Activated CD4-positive, alpha-beta memory T cell treated with anti-CD3 and anti-CD28 coated beads for 36 hours (primary cell): ENCODE measurements around the gene LAMB3. TPM values are rescaled to one million over a fixed set of nuclear protein-coding genes. Genes with fewer than 3 reads are reported as not detected.

ENCODE experiments used
- CTCF ChIA-PET: fragments of 350-600 bp; sonication (Branson Sonifier 250); formaldehyde crosslinking; loops from one replicate; lab custom pipeline; 2021; ENCODE audit warnings: antibody characterized with exemption, inconsistent platforms; lab: Charles Lee
- POLR2A ChIA-PET: fragments of 350-600 bp; sonication (Branson Sonifier 250); formaldehyde crosslinking; loops from one replicate; lab custom pipeline; 2021; ENCODE audit warnings: antibody characterized with exemption; lab: Charles Lee
- DNase-seq: peaks from one replicate; pipeline ENCODE4 v3.0.0-alpha.2; 2020
- H3K27ac Mint-ChIP-seq: one replicate; pipeline ENCODE4 v1.8.0; 2021; ENCODE audit warnings: mixed read lengths
- H3K27me3 Mint-ChIP-seq: one replicate; pipeline ENCODE4 v1.8.0; 2021; ENCODE audit warnings: mixed read lengths
- H3K36me3 Mint-ChIP-seq: one replicate; pipeline ENCODE4 v1.8.0; 2021; ENCODE audit warnings: mixed read lengths
- H3K4me1 Mint-ChIP-seq: one replicate; pipeline ENCODE4 v1.8.0; 2021; ENCODE audit warnings: low read depth, mixed read lengths
- H3K4me3 Mint-ChIP-seq: one replicate; pipeline ENCODE4 v1.8.0; 2021; ENCODE audit warnings: mild to moderate bottlenecking, mixed read lengths
- H3K9me3 Mint-ChIP-seq: one replicate; pipeline ENCODE4 v1.8.0; 2021; ENCODE audit warnings: mixed read lengths
- intact Hi-C: fragments of 100-400 bp; cut with micrococcal nuclease; formaldehyde crosslinking; loops from one replicate; pipeline ENCODE4 v1.15.1; 2023
- total RNA-seq, 2 experiments: library from RNA; stranded (reverse); gene quantifications; one replicate each; pipeline ENCODE4 v1.2.3, GENCODE V29; 2021

The LAMB3 gene
- total RNA-seq, 2 experiments from 2014 or later, result 14.6 to 14.7 TPM

GRCh38 chr1:209621741-209622655 is 30.2 kb downstream of the LAMB3 start:
- Mint-ChIP-seq H3K27me3 (no peaks in the 10 kb centered on the region), H3K36me3 (peaks cover 4% of the 10 kb centered on the region), H3K4me1 (no peaks in the 10 kb centered on the region), H3K9me3 (no peaks in the 10 kb centered on the region), H3K4me3 (no peak overlapping the region), H3K27ac (no peak overlapping the region)
- intact Hi-C loops, result no loop called here
- ChIA-PET CTCF (interaction anchor here (0.6 to 1.7 kb wide), 2 partner anchors 49 to 53 kb away, joined by 3 to 4 read pairs; no protein-coding TSS in a partner anchor), POLR2A (no interaction called here)
- DNase-seq, result no peak

- H3K4me1 Mint-ChIP-seq, result no peaks in the 10 kb centered on the region
- ChIA-PET CTCF (no interaction called here), POLR2A (no interaction called here)
- H3K9me3 Mint-ChIP-seq, result no peaks in the 10 kb centered on the region
- no peak for DNase-seq
- peaks cover 4% of the 10 kb centered on the region for H3K36me3 Mint-ChIP-seq
- intact Hi-C loops, result no loop called here
- no peaks in the 10 kb centered on the region for H3K27me3 Mint-ChIP-seq
- H3K4me3 Mint-ChIP-seq, result no peak overlapping the region
- H3K27ac Mint-ChIP-seq, result no peak overlapping the region
These were observed 30.9 kb downstream of the LAMB3 start for GRCh38 chr1:209621286-209621685.

GRCh38 chr1:209620487-209620884 is 31.7 kb downstream of the LAMB3 start:
- Mint-ChIP-seq H3K4me3 (no peak overlapping the region), H3K27ac (no peak overlapping the region), H3K36me3 (peaks cover 4% of the 10 kb centered on the region), H3K27me3 (no peaks in the 10 kb centered on the region), H3K9me3 (no peaks in the 10 kb centered on the region), H3K4me1 (no peaks in the 10 kb centered on the region)
- intact Hi-C loops, result no loop called here
- POLR2A ChIA-PET, result no interaction called here
- CTCF ChIA-PET, result no interaction called here
- DNase-seq, result no peak

- intact Hi-C loops, result no loop called here
- Mint-ChIP-seq H3K27ac (no peak overlapping the region), H3K4me1 (no peaks in the 10 kb centered on the region), H3K27me3 (no peaks in the 10 kb centered on the region), H3K36me3 (peaks cover 4% of the 10 kb centered on the region), H3K9me3 (no peaks in the 10 kb centered on the region), H3K4me3 (no peak overlapping the region)
- CTCF ChIA-PET, result interaction anchor here (1.0 to 2.4 kb wide), 3 partner anchors 8 to 128 kb away, joined by 3 to 10 read pairs (median 5); no protein-coding TSS in a partner anchor
- POLR2A ChIA-PET, result no interaction called here
- DNase-seq, result no peak
These were observed 32.3 kb downstream of the LAMB3 start for GRCh38 chr1:209619696-209620486.

- ChIA-PET CTCF (interaction anchor here (0.7 to 2.4 kb wide), 3 partner anchors 9 to 129 kb away, joined by 3 to 10 read pairs (median 5); no protein-coding TSS in a partner anchor), POLR2A (no interaction called here)
- H3K9me3 Mint-ChIP-seq, result no peaks in the 10 kb centered on the region
- intact Hi-C loops, result no loop called here
- H3K27ac Mint-ChIP-seq, result no peak overlapping the region
- H3K27me3 Mint-ChIP-seq, result no peaks in the 10 kb centered on the region
- H3K4me1 Mint-ChIP-seq, result no peaks in the 10 kb centered on the region
- no peak for DNase-seq
- H3K4me3 Mint-ChIP-seq, result no peak overlapping the region
- peaks cover 4% of the 10 kb centered on the region for H3K36me3 Mint-ChIP-seq
These were observed 33.3 kb downstream of the LAMB3 start for GRCh38 chr1:209618756-209619420.

- Mint-ChIP-seq H3K27ac (no peak overlapping the region), H3K9me3 (no peaks in the 10 kb centered on the region), H3K36me3 (peaks cover 4% of the 10 kb centered on the region), H3K4me3 (no peak overlapping the region), H3K27me3 (no peaks in the 10 kb centered on the region), H3K4me1 (no peaks in the 10 kb centered on the region)
- ChIA-PET CTCF (interaction anchor here (2.4 kb wide), 1 partner anchor 9 kb away, joined by 10 read pairs; no protein-coding TSS in a partner anchor), POLR2A (no interaction called here)
- intact Hi-C loops, result no loop called here
- DNase-seq, result no peak
These were observed 33.9 kb downstream of the LAMB3 start for GRCh38 chr1:209618291-209618690.

GRCh38 chr1:209617755-209618154 is 34.5 kb downstream of the LAMB3 start:
- no peak for DNase-seq
- H3K4me1 Mint-ChIP-seq, result peaks cover under 1% of the 10 kb centered on the region
- H3K27ac Mint-ChIP-seq, result no peak overlapping the region
- CTCF ChIA-PET, result interaction anchor here (2.4 kb wide), 1 partner anchor 10 kb away, joined by 10 read pairs; no protein-coding TSS in a partner anchor
- H3K36me3 Mint-ChIP-seq, result peaks cover 4% of the 10 kb centered on the region
- no peaks in the 10 kb centered on the region for H3K9me3 Mint-ChIP-seq
- intact Hi-C loops, result no loop called here
- POLR2A ChIA-PET, result no interaction called here
- H3K27me3 Mint-ChIP-seq, result no peaks in the 10 kb centered on the region
- no peak overlapping the region for H3K4me3 Mint-ChIP-seq

- no peak for DNase-seq
- intact Hi-C loops, result no loop called here
- Mint-ChIP-seq H3K27ac (no peak overlapping the region), H3K9me3 (no peaks in the 10 kb centered on the region), H3K27me3 (no peaks in the 10 kb centered on the region), H3K4me1 (peaks cover 4% of the 10 kb centered on the region), H3K36me3 (peaks cover 4% of the 10 kb centered on the region), H3K4me3 (no peak overlapping the region)
- POLR2A ChIA-PET, result no interaction called here
- CTCF ChIA-PET, result no interaction called here
These were observed 35.1 kb downstream of the LAMB3 start for GRCh38 chr1:209617047-209617673.

- no peak overlapping the region for H3K27ac Mint-ChIP-seq
- H3K36me3 Mint-ChIP-seq, result peaks cover 4% of the 10 kb centered on the region
- no peaks in the 10 kb centered on the region for H3K9me3 Mint-ChIP-seq
- ChIA-PET CTCF (no interaction called here), POLR2A (interaction anchor here (0.9 kb wide), 1 partner anchor 9 kb away, joined by 3 read pairs; no protein-coding TSS in a partner anchor)
- intact Hi-C loops, result no loop called here
- peaks cover 4% of the 10 kb centered on the region for H3K4me1 Mint-ChIP-seq
- DNase-seq, result no peak
- H3K4me3 Mint-ChIP-seq, result no peak overlapping the region
- no peaks in the 10 kb centered on the region for H3K27me3 Mint-ChIP-seq
These were observed 35.7 kb downstream of the LAMB3 start for GRCh38 chr1:209616366-209617046.

- Mint-ChIP-seq H3K27ac (no peak overlapping the region), H3K4me3 (no peak overlapping the region), H3K9me3 (no peaks in the 10 kb centered on the region), H3K36me3 (peaks cover 4% of the 10 kb centered on the region), H3K27me3 (no peaks in the 10 kb centered on the region), H3K4me1 (peaks cover 4% of the 10 kb centered on the region)
- POLR2A ChIA-PET, result no interaction called here
- CTCF ChIA-PET, result interaction anchor here (1.2 kb wide), 1 partner anchor 12 kb away, joined by 3 read pairs; no protein-coding TSS in a partner anchor
- DNase-seq, result no peak
- intact Hi-C loops, result no loop called here
These were observed 37.3 kb downstream of the LAMB3 start for GRCh38 chr1:209614906-209615305.

GRCh38 chr1:209614151-209614420 is 38.1 kb downstream of the LAMB3 start:
- no peak for DNase-seq
- ChIA-PET POLR2A (no interaction called here), CTCF (interaction anchor here (1.2 kb wide), 1 partner anchor 11 kb away, joined by 3 read pairs; no protein-coding TSS in a partner anchor)
- Mint-ChIP-seq H3K4me3 (no peak overlapping the region), H3K27ac (no peak overlapping the region), H3K4me1 (peaks cover 4% of the 10 kb centered on the region), H3K27me3 (no peaks in the 10 kb centered on the region), H3K9me3 (no peaks in the 10 kb centered on the region), H3K36me3 (peaks cover 4% of the 10 kb centered on the region)
- intact Hi-C loops, result no loop called here
